ENCODE data around the gene C9orf85. TPM values are rescaled to one million over a fixed set of nuclear protein-coding genes. Genes with fewer than 3 reads are reported as not detected.

The C9orf85 gene
- total RNA-seq, 1 experiment from 2014 or later: 20.2 TPM

DNA sequence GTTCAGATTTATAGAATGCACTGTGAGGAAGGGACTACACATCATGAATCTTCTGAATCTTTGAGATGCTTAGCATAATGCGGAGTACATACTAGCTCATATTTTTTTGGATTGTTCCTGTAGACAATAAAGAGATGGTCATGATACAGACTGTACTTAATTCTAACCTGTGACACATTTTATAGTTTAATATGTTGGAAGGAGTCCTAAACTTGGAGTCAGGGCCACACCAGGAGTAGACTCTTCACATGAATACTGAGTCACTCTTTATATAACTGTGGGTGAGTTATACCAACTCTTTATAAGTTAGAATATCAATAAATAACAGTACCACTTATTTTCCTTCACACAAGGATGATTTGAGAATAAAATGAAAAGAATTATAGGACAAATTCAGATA is 16.9 kb downstream of the C9orf85 start (continued):
- TF ChIP-seq, protein P1, sequence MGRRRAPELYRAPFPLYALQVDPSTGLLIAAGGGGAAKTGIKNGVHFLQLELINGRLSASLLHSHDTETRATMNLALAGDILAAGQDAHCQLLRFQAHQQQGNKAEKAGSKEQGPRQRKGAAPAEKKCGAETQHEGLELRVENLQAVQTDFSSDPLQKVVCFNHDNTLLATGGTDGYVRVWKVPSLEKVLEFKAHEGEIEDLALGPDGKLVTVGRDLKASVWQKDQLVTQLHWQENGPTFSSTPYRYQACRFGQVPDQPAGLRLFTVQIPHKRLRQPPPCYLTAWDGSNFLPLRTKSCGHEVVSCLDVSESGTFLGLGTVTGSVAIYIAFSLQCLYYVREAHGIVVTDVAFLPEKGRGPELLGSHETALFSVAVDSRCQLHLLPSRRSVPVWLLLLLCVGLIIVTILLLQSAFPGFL (CRISPR knock-in tag; IDR thresholded peaks at IDR 0.05; ENCODE audit: borderline replicate concordance): no peak

DNA sequence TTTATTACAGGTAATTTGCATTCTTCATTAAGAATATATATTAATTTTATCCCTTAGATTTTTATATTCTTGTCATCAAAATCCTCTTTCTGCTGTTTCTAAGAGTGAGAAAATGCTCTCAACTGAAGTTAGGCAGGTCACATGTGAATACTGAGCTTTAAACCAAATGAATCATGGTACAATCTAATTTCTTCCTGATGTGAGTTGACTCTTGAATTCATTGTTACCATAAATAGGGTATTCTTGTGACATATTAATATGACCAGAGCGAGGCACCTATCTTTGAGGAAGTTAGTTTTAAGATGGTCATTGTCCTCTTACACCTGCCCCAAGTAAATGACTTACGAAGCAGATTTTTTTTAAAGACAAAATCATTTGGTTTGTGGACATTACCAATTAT is 17.4 kb downstream of the C9orf85 start:
- TF ChIP-seq, protein P2, sequence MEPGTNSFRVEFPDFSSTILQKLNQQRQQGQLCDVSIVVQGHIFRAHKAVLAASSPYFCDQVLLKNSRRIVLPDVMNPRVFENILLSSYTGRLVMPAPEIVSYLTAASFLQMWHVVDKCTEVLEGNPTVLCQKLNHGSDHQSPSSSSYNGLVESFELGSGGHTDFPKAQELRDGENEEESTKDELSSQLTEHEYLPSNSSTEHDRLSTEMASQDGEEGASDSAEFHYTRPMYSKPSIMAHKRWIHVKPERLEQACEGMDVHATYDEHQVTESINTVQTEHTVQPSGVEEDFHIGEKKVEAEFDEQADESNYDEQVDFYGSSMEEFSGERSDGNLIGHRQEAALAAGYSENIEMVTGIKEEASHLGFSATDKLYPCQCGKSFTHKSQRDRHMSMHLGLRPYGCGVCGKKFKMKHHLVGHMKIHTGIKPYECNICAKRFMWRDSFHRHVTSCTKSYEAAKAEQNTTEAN (CRISPR knock-in tag; IDR thresholded peaks at IDR 0.05): no peak
- TF ChIP-seq JUN (CRISPR knock-in tag; IDR thresholded peaks at IDR 0.05): no peak
- TF ChIP-seq, protein P3, sequence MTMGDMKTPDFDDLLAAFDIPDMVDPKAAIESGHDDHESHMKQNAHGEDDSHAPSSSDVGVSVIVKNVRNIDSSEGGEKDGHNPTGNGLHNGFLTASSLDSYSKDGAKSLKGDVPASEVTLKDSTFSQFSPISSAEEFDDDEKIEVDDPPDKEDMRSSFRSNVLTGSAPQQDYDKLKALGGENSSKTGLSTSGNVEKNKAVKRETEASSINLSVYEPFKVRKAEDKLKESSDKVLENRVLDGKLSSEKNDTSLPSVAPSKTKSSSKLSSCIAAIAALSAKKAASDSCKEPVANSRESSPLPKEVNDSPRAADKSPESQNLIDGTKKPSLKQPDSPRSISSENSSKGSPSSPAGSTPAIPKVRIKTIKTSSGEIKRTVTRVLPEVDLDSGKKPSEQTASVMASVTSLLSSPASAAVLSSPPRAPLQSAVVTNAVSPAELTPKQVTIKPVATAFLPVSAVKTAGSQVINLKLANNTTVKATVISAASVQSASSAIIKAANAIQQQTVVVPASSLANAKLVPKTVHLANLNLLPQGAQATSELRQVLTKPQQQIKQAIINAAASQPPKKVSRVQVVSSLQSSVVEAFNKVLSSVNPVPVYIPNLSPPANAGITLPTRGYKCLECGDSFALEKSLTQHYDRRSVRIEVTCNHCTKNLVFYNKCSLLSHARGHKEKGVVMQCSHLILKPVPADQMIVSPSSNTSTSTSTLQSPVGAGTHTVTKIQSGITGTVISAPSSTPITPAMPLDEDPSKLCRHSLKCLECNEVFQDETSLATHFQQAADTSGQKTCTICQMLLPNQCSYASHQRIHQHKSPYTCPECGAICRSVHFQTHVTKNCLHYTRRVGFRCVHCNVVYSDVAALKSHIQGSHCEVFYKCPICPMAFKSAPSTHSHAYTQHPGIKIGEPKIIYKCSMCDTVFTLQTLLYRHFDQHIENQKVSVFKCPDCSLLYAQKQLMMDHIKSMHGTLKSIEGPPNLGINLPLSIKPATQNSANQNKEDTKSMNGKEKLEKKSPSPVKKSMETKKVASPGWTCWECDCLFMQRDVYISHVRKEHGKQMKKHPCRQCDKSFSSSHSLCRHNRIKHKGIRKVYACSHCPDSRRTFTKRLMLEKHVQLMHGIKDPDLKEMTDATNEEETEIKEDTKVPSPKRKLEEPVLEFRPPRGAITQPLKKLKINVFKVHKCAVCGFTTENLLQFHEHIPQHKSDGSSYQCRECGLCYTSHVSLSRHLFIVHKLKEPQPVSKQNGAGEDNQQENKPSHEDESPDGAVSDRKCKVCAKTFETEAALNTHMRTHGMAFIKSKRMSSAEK (CRISPR knock-in tag; IDR thresholded peaks at IDR 0.05; ENCODE audit: borderline replicate concordance): no peak
- TF ChIP-seq ZNF263 (CRISPR knock-in tag; IDR thresholded peaks at IDR 0.05; ENCODE audit: low read depth): no peak
- no peak for TF ChIP-seq HMGA2 (CRISPR knock-in tag; IDR thresholded peaks at IDR 0.05)
- no peak for TF ChIP-seq NR1H2 (CRISPR knock-in tag; IDR thresholded peaks at IDR 0.05)
- TF ChIP-seq NFE2L1 (CRISPR knock-in tag; IDR thresholded peaks at IDR 0.05): no peak
- TF ChIP-seq, protein P4, sequence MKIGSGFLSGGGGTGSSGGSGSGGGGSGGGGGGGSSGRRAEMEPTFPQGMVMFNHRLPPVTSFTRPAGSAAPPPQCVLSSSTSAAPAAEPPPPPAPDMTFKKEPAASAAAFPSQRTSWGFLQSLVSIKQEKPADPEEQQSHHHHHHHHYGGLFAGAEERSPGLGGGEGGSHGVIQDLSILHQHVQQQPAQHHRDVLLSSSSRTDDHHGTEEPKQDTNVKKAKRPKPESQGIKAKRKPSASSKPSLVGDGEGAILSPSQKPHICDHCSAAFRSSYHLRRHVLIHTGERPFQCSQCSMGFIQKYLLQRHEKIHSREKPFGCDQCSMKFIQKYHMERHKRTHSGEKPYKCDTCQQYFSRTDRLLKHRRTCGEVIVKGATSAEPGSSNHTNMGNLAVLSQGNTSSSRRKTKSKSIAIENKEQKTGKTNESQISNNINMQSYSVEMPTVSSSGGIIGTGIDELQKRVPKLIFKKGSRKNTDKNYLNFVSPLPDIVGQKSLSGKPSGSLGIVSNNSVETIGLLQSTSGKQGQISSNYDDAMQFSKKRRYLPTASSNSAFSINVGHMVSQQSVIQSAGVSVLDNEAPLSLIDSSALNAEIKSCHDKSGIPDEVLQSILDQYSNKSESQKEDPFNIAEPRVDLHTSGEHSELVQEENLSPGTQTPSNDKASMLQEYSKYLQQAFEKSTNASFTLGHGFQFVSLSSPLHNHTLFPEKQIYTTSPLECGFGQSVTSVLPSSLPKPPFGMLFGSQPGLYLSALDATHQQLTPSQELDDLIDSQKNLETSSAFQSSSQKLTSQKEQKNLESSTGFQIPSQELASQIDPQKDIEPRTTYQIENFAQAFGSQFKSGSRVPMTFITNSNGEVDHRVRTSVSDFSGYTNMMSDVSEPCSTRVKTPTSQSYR (CRISPR knock-in tag; IDR thresholded peaks at IDR 0.05): no peak
- TF ChIP-seq PRRX2 (CRISPR knock-in tag; IDR thresholded peaks at IDR 0.05): no peak
- TF ChIP-seq FOXJ3 (CRISPR knock-in tag; IDR thresholded peaks at IDR 0.05; ENCODE audit: borderline replicate concordance): no peak
- TF ChIP-seq NR2C2 (CRISPR knock-in tag; IDR thresholded peaks at IDR 0.05): no peak
- no peak for TF ChIP-seq NFATC4 (CRISPR knock-in tag; IDR thresholded peaks at IDR 0.05)
- no peak for TF ChIP-seq ZNF671 (CRISPR knock-in tag; IDR thresholded peaks at IDR 0.05)
- TF ChIP-seq KAT7 (CRISPR knock-in tag; IDR thresholded peaks at IDR 0.05; ENCODE audit: borderline replicate concordance): no peak
- Mint-ChIP-seq H3K27me3 (ENCODE audit: low read depth) (no peaks in the 10 kb centered on the region), H3K4me1 (peaks cover 53% of the 10 kb centered on the region), H3K4me3 (no peak overlapping the region), H3K36me3 (peaks cover 4% of the 10 kb centered on the region; the same call in 1 of the 2 replicates), H3K27ac (0 out of 2 replicates have a peak overlapping the region, but pooled peaks have one; percentile 33), H3K9me3 (peaks cover 6% of the 10 kb centered on the region)
- DNase-seq (ENCODE audit: low spot score): no peak
- ATAC-seq: no peak
- ChIA-PET CTCF (no interaction called here), POLR2A (no interaction called here)

DNA sequence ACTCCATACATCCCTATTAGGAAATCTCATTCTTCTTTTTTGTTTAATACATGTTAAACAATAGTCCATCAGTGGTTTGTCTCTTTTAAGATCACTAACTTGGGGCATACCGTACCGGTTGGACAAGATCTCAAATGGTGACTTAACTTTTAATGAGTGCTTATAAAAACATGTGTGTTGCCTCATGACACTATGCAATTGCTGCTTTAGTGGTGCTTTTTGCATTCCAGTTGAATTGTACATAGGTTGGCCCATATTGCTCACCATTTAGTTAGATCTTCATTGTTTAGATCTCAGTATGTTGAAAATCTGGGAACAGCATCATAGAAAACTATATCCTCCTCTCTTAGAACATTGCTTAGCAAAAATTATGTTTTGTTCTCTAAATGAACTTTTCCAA is 17.8 kb downstream of the C9orf85 start:
- POLR2A ChIA-PET: no interaction called here
- Mint-ChIP-seq H3K36me3 (peaks cover 4% of the 10 kb centered on the region; the same call in 1 of the 2 replicates), H3K4me1 (peaks cover 49% of the 10 kb centered on the region), H3K27ac (no peak overlapping the region), H3K9me3 (peaks cover 6% of the 10 kb centered on the region), H3K27me3 (ENCODE audit: low read depth) (no peaks in the 10 kb centered on the region), H3K4me3 (no peak overlapping the region)
- TF ChIP-seq JAZF1 (CRISPR knock-in tag; IDR thresholded peaks at IDR 0.05): no peak
- TF ChIP-seq, protein P5, sequence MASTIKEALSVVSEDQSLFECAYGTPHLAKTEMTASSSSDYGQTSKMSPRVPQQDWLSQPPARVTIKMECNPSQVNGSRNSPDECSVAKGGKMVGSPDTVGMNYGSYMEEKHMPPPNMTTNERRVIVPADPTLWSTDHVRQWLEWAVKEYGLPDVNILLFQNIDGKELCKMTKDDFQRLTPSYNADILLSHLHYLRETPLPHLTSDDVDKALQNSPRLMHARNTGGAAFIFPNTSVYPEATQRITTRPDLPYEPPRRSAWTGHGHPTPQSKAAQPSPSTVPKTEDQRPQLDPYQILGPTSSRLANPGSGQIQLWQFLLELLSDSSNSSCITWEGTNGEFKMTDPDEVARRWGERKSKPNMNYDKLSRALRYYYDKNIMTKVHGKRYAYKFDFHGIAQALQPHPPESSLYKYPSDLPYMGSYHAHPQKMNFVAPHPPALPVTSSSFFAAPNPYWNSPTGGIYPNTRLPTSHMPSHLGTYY (CRISPR knock-in tag; IDR thresholded peaks at IDR 0.05): no peak
- ATAC-seq (no peak), DNase-seq (ENCODE audit: low spot score) (no peak)
- CTCF ChIA-PET: interaction anchor here (2.0 kb wide), 1 partner anchor 122 kb away, joined by 5 read pairs; no protein-coding TSS in a partner anchor

Data from WTC11 (cell line).